Peyer's patch (tissue), 4 donors: ENCODE data around the gene DNAJC30. TPM values are rescaled to one million over a fixed set of nuclear protein-coding genes. Genes with fewer than 3 reads are reported as not detected.

Source experiments
- DNase-seq, 3 donors: peaks; one replicate each; pipeline ENCODE4 v3.0.0-alpha.2; 2017 to 2019
- H3K27ac ChIP-seq, 4 donors: fragments of 200-600 bp; sonication (generic); one replicate each; pipeline ENCODE4 v1.5.1; 2016 to 2019
- H3K27me3 ChIP-seq, 2 donors: fragments of 200-600 bp; sonication (generic); one replicate each; pipeline ENCODE4 v1.5.1; 2019
- H3K36me3 ChIP-seq, 3 donors: fragments of 200-600 bp; sonication (generic); one replicate each; pipeline ENCODE4 v1.5.1; 2016 to 2019
- H3K4me1 ChIP-seq, 4 donors: fragments of 200-600 bp; sonication (generic); one replicate each; pipeline ENCODE4 v1.5.1; 2016 to 2019
- H3K4me3 ChIP-seq, 4 donors: fragments of 200-600 bp; sonication (generic); 1 replicate in 3 of 4; 2 replicates in 1 of 4; pipeline ENCODE4 v1.5.1; 2016 to 2019; ENCODE audit warnings: mild to moderate bottlenecking in 1 of 4
- H3K9me3 ChIP-seq, 4 donors: fragments of 200-600 bp; sonication (generic); one replicate each; pipeline ENCODE4 v1.5.1; 2016 to 2019; ENCODE audit warnings: mild to moderate bottlenecking in 1 of 4
- POLR2A ChIP-seq, 2 donors: fragments of 450-650 bp; IDR thresholded peaks; one replicate each; pipeline ENCODE4 v1.5.1; 2017; ENCODE audit warnings: antibody characterized with exemption in 2 of 2, mild to moderate bottlenecking in 2 of 2, moderate library complexity in 2 of 2
- total RNA-seq, 4 donors: library from RNA; depleted of rRNA; stranded (reverse); fragments of >200 nt; gene quantifications; one replicate each; pipeline ENCODE4 v1.1.0, GENCODE V29; 2016
- TF ChIP-seq, protein P1 (sequence below), 6 experiments: fragments of 450-650 bp in 4 of 6; fragments of 200-600 bp in 2 of 6; sonication (generic) in 1 of 6; IDR thresholded peaks; one replicate each; pipeline ENCODE4 v1.5.1; 2017 to 2019; ENCODE audit warnings: antibody characterized with exemption in 6 of 6, mild to moderate bottlenecking in 3 of 6, moderate library complexity in 1 of 6

DNAJC30 gene
- total RNA-seq, 4 donors from 2014 or later: 1.7 to 8.1 (median 5.6) TPM

DNA sequence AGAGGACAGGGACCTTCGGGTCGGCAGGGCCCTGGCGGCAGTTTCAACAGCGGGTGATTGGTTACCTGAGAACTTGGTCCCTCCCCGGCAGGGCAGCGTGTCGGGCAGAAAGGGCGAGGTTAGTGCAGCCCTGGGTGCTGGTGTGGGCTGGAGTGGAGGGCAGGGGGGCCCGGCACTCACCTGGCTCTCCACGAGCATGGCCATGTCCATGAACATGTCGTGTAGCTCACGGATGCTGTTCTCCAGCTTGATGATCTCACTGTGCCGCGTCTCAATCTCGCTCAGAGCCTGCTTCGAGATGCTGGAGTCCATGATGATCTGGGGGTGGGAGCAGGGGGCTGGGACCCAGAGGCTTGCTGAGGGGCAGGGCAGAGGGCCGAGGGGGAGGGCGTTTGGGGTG lies 19.4 kb upstream of the DNAJC30 start:
- no peak for TF ChIP-seq POLR2A (IDR thresholded peaks at IDR 0.05)
- no peak overlapping the region for H3K4me3 ChIP-seq
- H3K27ac ChIP-seq: peak overlapping the region in 2 of 4 donors; percentile 64 to 74
- H3K4me1 ChIP-seq: peaks cover 0 to 14% (median 0%) of the 10 kb centered on the region in 4 donors
- peaks cover 0 to 21% (median 0%) of the 10 kb centered on the region in 3 donors for H3K36me3 ChIP-seq
- no peak for DNase-seq
- H3K27me3 ChIP-seq: no peaks in the 10 kb centered on the region
- no peaks in the 10 kb centered on the region for H3K9me3 ChIP-seq

DNA sequence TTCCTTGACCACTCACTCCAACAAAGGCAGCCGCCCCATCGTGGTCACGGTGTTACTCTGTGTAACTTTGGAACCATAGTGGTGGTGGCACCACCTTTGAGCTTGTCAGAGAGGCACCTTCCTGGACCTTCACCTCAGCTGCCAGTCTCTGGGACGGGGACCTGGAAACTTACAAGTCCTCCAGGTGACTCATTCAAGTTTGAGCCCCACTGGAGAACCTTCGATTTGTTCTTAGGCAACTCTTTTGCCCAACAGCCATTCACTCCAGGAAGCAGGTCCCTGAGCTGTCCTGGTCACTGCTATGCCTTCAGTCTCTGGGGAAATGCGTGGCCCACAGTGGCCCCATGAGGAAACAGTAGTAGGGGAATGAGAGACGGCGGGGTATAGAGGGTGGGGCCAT lies 19.0 kb upstream of the DNAJC30 start:
- Histone ChIP-seq H3K27me3 (no peaks in the 10 kb centered on the region), H3K27ac (peak overlapping the region in 3 of 4 donors; percentile 46 to 74 (median 64)), H3K36me3 (peaks cover 0 to 25% (median 0%) of the 10 kb centered on the region in 3 donors), H3K4me1 (peaks cover 0 to 14% (median 0%) of the 10 kb centered on the region in 4 donors), H3K4me3 (no peak overlapping the region), H3K9me3 (no peaks in the 10 kb centered on the region)
- DNase-seq: peak in 1 of 3 donors; percentile 72
- TF ChIP-seq POLR2A (IDR thresholded peaks at IDR 0.05): peak in 1 of 2 donors; percentile 16
- TF ChIP-seq, protein P1, sequence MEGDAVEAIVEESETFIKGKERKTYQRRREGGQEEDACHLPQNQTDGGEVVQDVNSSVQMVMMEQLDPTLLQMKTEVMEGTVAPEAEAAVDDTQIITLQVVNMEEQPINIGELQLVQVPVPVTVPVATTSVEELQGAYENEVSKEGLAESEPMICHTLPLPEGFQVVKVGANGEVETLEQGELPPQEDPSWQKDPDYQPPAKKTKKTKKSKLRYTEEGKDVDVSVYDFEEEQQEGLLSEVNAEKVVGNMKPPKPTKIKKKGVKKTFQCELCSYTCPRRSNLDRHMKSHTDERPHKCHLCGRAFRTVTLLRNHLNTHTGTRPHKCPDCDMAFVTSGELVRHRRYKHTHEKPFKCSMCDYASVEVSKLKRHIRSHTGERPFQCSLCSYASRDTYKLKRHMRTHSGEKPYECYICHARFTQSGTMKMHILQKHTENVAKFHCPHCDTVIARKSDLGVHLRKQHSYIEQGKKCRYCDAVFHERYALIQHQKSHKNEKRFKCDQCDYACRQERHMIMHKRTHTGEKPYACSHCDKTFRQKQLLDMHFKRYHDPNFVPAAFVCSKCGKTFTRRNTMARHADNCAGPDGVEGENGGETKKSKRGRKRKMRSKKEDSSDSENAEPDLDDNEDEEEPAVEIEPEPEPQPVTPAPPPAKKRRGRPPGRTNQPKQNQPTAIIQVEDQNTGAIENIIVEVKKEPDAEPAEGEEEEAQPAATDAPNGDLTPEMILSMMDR (IDR thresholded peaks at IDR 0.05): no peak

DNA sequence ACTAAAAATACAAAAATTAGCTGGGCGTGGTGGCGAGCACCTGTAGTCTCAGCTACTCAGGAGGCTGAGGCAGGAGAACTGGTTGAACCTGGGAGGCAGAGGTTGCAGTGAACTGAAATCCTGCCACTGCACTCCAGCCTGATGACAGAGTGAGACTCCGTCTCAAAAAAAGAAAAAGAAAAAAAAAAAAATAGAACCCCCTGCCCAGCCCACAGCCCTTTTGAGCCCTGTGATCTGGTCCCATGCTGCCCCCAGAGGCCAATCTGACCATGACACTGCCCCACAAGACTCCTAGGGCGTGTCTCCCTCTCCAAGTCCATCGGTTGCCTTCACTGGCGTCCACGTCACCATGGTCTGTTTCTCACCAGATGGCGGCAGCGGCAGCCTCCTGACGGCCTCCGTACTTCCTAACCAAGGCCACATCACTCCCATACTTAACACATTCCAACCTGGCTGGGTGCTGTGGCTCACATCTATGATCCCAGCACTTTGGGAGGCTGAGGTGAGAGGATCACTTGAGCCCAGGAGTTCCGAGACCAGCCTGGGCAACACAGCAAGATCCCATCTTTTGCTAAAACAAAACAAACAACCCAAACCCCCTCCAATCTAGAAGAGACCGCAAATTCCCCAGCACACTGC lies 18.2 kb upstream of the DNAJC30 start:
- Histone ChIP-seq H3K9me3 (no peaks in the 10 kb centered on the region), H3K4me1 (peaks cover 0 to 14% (median 0%) of the 10 kb centered on the region in 4 donors), H3K27ac (peak overlapping the region in 3 of 4 donors; percentile 46 to 74 (median 64)), H3K27me3 (no peaks in the 10 kb centered on the region), H3K4me3 (no peak overlapping the region), H3K36me3 (peaks cover 0 to 33% (median 0%) of the 10 kb centered on the region in 3 donors)
- TF ChIP-seq POLR2A (IDR thresholded peaks at IDR 0.05): no peak
- TF ChIP-seq, protein P1 (IDR thresholded peaks at IDR 0.05): peak in 4 of 6 experiments; percentile 43 to 72 (median 68)
- peak in 2 of 3 donors; percentile 86 for DNase-seq

DNA sequence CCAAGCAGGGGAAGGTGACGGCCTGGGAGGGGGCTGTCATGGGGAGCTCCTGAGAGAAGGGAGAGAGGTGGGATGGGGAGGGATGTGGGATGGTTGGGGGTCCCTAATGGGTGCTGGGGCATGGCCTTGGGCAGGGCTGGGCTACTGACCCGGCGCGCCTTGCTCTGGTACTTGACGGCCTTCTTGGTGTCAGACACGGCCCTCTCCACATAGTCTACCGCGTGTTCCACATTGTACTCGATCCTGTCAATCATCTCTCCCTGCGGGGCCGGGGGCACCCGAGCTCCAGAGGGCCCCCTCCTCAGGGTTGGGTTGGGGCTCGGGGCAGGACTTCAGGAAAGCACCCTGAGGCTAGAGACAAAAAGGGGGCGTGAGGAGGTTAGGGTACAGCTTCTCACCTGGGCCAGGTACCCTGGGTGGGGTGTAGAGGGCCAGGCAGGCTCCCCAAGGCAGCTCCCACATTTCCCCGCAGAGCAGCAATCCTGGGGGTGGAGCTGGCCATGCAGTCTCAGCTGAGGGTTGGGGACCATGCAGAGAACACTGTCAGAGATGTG lies 17.4 kb upstream of the DNAJC30 start:
- H3K4me3 ChIP-seq: no peak overlapping the region
- no peak for TF ChIP-seq POLR2A (IDR thresholded peaks at IDR 0.05)
- TF ChIP-seq, protein P1 (IDR thresholded peaks at IDR 0.05): no peak
- no peaks in the 10 kb centered on the region for H3K9me3 ChIP-seq
- no peak overlapping the region for H3K27ac ChIP-seq
- peaks cover 0 to 14% (median 0%) of the 10 kb centered on the region in 4 donors for H3K4me1 ChIP-seq
- no peak for DNase-seq
- peaks cover 0 to 41% (median 0%) of the 10 kb centered on the region in 3 donors for H3K36me3 ChIP-seq
- H3K27me3 ChIP-seq: no peaks in the 10 kb centered on the region

DNA sequence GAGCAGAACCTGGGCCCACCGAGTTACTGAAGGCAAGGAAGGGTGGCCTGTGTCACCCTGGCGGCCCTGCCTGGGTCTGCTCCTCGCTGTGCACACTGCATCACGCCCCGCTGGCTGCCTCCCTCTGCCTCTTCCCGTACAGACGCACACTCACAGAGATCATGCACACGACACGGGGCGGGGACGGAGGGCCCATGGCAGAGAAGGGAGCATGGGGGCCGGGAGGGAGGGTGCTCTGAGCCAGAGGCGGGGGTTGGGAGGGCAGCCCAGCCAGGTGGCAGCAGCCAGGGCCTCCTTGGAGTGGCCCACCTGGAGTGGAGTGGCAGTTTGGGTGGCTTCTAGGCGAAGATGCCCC lies 16.8 kb upstream of the DNAJC30 start:
- peaks cover 0 to 46% (median 0%) of the 10 kb centered on the region in 3 donors for H3K36me3 ChIP-seq

More for the DNA sequence above, 16.8 kb upstream of the DNAJC30 start:
- Histone ChIP-seq H3K27ac (no peak overlapping the region), H3K9me3 (no peaks in the 10 kb centered on the region), H3K4me1 (peaks cover 0 to 10% (median 0%) of the 10 kb centered on the region in 4 donors), H3K27me3 (no peaks in the 10 kb centered on the region), H3K4me3 (no peak overlapping the region)
- TF ChIP-seq, protein P1 (IDR thresholded peaks at IDR 0.05): no peak
- no peak for TF ChIP-seq POLR2A (IDR thresholded peaks at IDR 0.05)
- no peak for DNase-seq
